ENCODE data around the gene AKR1C2. TPM values are rescaled to one million over a fixed set of nuclear protein-coding genes. Genes with fewer than 3 reads are reported as not detected.
"Not testable (repeated sequence)": the region's sequence is repeated elsewhere in the genome, so short reads cannot be mapped to it uniquely, and the experiment has no call there.

Gene AKR1C2
- total RNA-seq, 2 donors from 2014 or later: not detected

GRCh38 chr10:5036511-5036910 is 32.9 kb upstream of the AKR1C2 start:
- DNase-seq (ENCODE audit: low spot score): no peak
- Mint-ChIP-seq H3K4me3 (no peak overlapping the region), H3K4me1 (ENCODE audit: low read depth in 2 of 2) (peaks cover 4 to 8% of the 10 kb centered on the region in 2 donors), H3K9me3 (peaks cover 5% of the 10 kb centered on the region), H3K27ac (no peak overlapping the region), H3K36me3 (peaks cover 17% of the 10 kb centered on the region), H3K27me3 (peaks cover 11% of the 10 kb centered on the region in 2 donors)
- no peak for ATAC-seq

- peaks cover 7 to 12% of the 10 kb centered on the region in 2 donors for H3K27me3 Mint-ChIP-seq
- H3K4me1 Mint-ChIP-seq (ENCODE audit: low read depth in 2 of 2): peaks cover 0 to 2% of the 10 kb centered on the region in 2 donors
- ATAC-seq: no peak
- H3K27ac Mint-ChIP-seq: no peak overlapping the region
- H3K4me3 Mint-ChIP-seq: no peak overlapping the region
- peaks cover 25% of the 10 kb centered on the region for H3K36me3 Mint-ChIP-seq
- H3K9me3 Mint-ChIP-seq: peaks cover 7% of the 10 kb centered on the region
- DNase-seq (ENCODE audit: low spot score): no peak
Observed at GRCh38 chr10:5035356-5035755, 31.7 kb upstream of the AKR1C2 start.

GRCh38 chr10:5034588-5034987 is 30.9 kb upstream of the AKR1C2 start:
- Mint-ChIP-seq H3K4me1 (ENCODE audit: low read depth in 2 of 2) (peaks cover 0 to 2% of the 10 kb centered on the region in 2 donors), H3K36me3 (peaks cover 31% of the 10 kb centered on the region), H3K27ac (no peak overlapping the region), H3K9me3 (peaks cover 7% of the 10 kb centered on the region), H3K27me3 (peaks cover 7 to 19% of the 10 kb centered on the region in 2 donors), H3K4me3 (no peak overlapping the region)
- ATAC-seq (no peak), DNase-seq (ENCODE audit: low spot score) (no peak)

GRCh38 chr10:5033061-5033778 is 29.6 kb upstream of the AKR1C2 start:
- Mint-ChIP-seq H3K27ac (no peak overlapping the region), H3K4me3 (no peak overlapping the region), H3K4me1 (ENCODE audit: low read depth in 2 of 2) (peaks cover 0 to 2% of the 10 kb centered on the region in 2 donors), H3K9me3 (peaks cover 7% of the 10 kb centered on the region), H3K36me3 (peaks cover 31% of the 10 kb centered on the region), H3K27me3 (peaks cover 5 to 19% of the 10 kb centered on the region in 2 donors)
- no peak for DNase-seq (ENCODE audit: low spot score)
- no peak for ATAC-seq

GRCh38 chr10:5032444-5032843 is 28.8 kb upstream of the AKR1C2 start:
- H3K4me1 Mint-ChIP-seq (ENCODE audit: low read depth in 2 of 2); H3K4me3 Mint-ChIP-seq; ATAC-seq; H3K9me3 Mint-ChIP-seq; DNase-seq (ENCODE audit: low spot score); H3K27ac Mint-ChIP-seq: not testable (repeated sequence)
- H3K27me3 Mint-ChIP-seq: peaks cover 5 to 14% of the 10 kb centered on the region in 2 donors
- H3K36me3 Mint-ChIP-seq: peaks cover 31% of the 10 kb centered on the region

GRCh38 chr10:5031588-5031987 is 27.9 kb upstream of the AKR1C2 start:
- peaks cover 31% of the 10 kb centered on the region for H3K36me3 Mint-ChIP-seq
- not testable (repeated sequence) for H3K9me3 Mint-ChIP-seq

GRCh38 chr10:5030989-5031388 is 27.3 kb upstream of the AKR1C2 start:
- DNase-seq (ENCODE audit: low spot score) (no peak), ATAC-seq (no peak)
- peaks cover 0 to 3% of the 10 kb centered on the region in 2 donors for H3K4me1 Mint-ChIP-seq (ENCODE audit: low read depth in 2 of 2)
- no peak overlapping the region for H3K4me3 Mint-ChIP-seq
- H3K36me3 Mint-ChIP-seq: peaks cover 31% of the 10 kb centered on the region
- H3K9me3 Mint-ChIP-seq: peaks cover 7% of the 10 kb centered on the region
- H3K27ac Mint-ChIP-seq: no peak overlapping the region
- peaks cover 6 to 17% of the 10 kb centered on the region in 2 donors for H3K27me3 Mint-ChIP-seq

More at GRCh38 chr10:5031588-5031987, 27.9 kb upstream of the AKR1C2 start:
- not testable (repeated sequence) for H3K27ac Mint-ChIP-seq; H3K4me1 Mint-ChIP-seq (ENCODE audit: low read depth in 2 of 2); ATAC-seq; H3K4me3 Mint-ChIP-seq; DNase-seq (ENCODE audit: low spot score)
- H3K27me3 Mint-ChIP-seq: peaks cover 2 to 14% of the 10 kb centered on the region in 2 donors

GRCh38 chr10:5025461-5025881 is 21.8 kb upstream of the AKR1C2 start:
- H3K27me3 Mint-ChIP-seq: peaks cover 8 to 29% of the 10 kb centered on the region in 2 donors
- not testable (repeated sequence) for ATAC-seq; H3K9me3 Mint-ChIP-seq; H3K27ac Mint-ChIP-seq; H3K4me1 Mint-ChIP-seq (ENCODE audit: low read depth in 2 of 2); H3K4me3 Mint-ChIP-seq; DNase-seq (ENCODE audit: low spot score); H3K36me3 Mint-ChIP-seq

- Mint-ChIP-seq H3K27ac (no peak overlapping the region), H3K27me3 (peaks cover 8 to 21% of the 10 kb centered on the region in 2 donors)
Observed at GRCh38 chr10:5023177-5023805, 19.6 kb upstream of the AKR1C2 start.

GRCh38 chr10:5021624-5022290 is 18.1 kb upstream of the AKR1C2 start:
- not testable (repeated sequence) for DNase-seq (ENCODE audit: low spot score); H3K9me3 Mint-ChIP-seq; H3K4me1 Mint-ChIP-seq (ENCODE audit: low read depth in 2 of 2); H3K4me3 Mint-ChIP-seq; ATAC-seq; H3K36me3 Mint-ChIP-seq
- H3K27me3 Mint-ChIP-seq: peaks cover 10 to 21% of the 10 kb centered on the region in 2 donors
- peak overlapping the region in 1 of 2 donors; percentile 49 for H3K27ac Mint-ChIP-seq

More at GRCh38 chr10:5023177-5023805, 19.6 kb upstream of the AKR1C2 start:
- Mint-ChIP-seq H3K9me3 (no peaks in the 10 kb centered on the region), H3K36me3 (no peaks in the 10 kb centered on the region), H3K4me3 (no peak overlapping the region), H3K4me1 (ENCODE audit: low read depth in 2 of 2) (peaks cover 0 to 9% of the 10 kb centered on the region in 2 donors)
- ATAC-seq: no peak
- DNase-seq (ENCODE audit: low spot score): no peak

GRCh38 chr10:5019770-5020612 is 16.3 kb upstream of the AKR1C2 start:
- H3K27me3 Mint-ChIP-seq: peaks cover 2 to 22% of the 10 kb centered on the region in 2 donors
- H3K9me3 Mint-ChIP-seq; ATAC-seq; DNase-seq (ENCODE audit: low spot score); H3K36me3 Mint-ChIP-seq; H3K4me3 Mint-ChIP-seq; H3K4me1 Mint-ChIP-seq (ENCODE audit: low read depth in 2 of 2); H3K27ac Mint-ChIP-seq: not testable (repeated sequence)

- not testable (repeated sequence) for DNase-seq (ENCODE audit: low spot score); H3K9me3 Mint-ChIP-seq; H3K27ac Mint-ChIP-seq; H3K4me3 Mint-ChIP-seq; H3K36me3 Mint-ChIP-seq; H3K4me1 Mint-ChIP-seq (ENCODE audit: low read depth in 2 of 2); ATAC-seq
- H3K27me3 Mint-ChIP-seq: peaks cover 2 to 17% of the 10 kb centered on the region in 2 donors
Observed at GRCh38 chr10:5018671-5019277, 15.1 kb upstream of the AKR1C2 start.

GRCh38 chr10:5018134-5018533 is 14.5 kb upstream of the AKR1C2 start:
- no peaks in the 10 kb centered on the region for H3K9me3 Mint-ChIP-seq
- H3K36me3 Mint-ChIP-seq: no peaks in the 10 kb centered on the region
- no peak overlapping the region for H3K4me3 Mint-ChIP-seq
- ATAC-seq (no peak), DNase-seq (ENCODE audit: low spot score) (no peak)
- peaks cover 0 to 5% of the 10 kb centered on the region in 2 donors for H3K4me1 Mint-ChIP-seq (ENCODE audit: low read depth in 2 of 2)
- peaks cover 2 to 14% of the 10 kb centered on the region in 2 donors for H3K27me3 Mint-ChIP-seq
- no peak overlapping the region for H3K27ac Mint-ChIP-seq
